Fibroblast of the aortic adventitia (primary cell): ENCODE data around the gene HCRTR1. TPM values are rescaled to one million over a fixed set of nuclear protein-coding genes. Genes with fewer than 3 reads are reported as not detected.

ENCODE experiments used
- DNase-seq: peaks from one replicate; pipeline ENCODE4 v3.0.0-alpha.2; 2010; ENCODE audit warnings: low read depth
- H3K4me3 ChIP-seq: 2 replicates; pipeline ENCODE4 v1.5.1; 2011; ENCODE audit warnings: low read depth, mild to moderate bottlenecking, control low read depth, low read length, moderate library complexity
- total RNA-seq: library from RNA; depleted of rRNA; stranded (reverse); fragments of >200 nt; gene quantifications from 2 replicates; pipeline ENCODE4 v1.2.3, GENCODE V29; 2012; ENCODE audit warnings: low replicate concordance
- TF ChIP-seq, protein P1 (sequence below): IDR thresholded peaks from 2 replicates; pipeline ENCODE4 v1.5.1; 2011; ENCODE audit warnings: mild to moderate bottlenecking, low read length, control low read depth, inconsistent platforms; ENCODE audit not compliant: insufficient read depth

The HCRTR1 gene
- total RNA-seq, 1 donor: 0.18 TPM

DNA sequence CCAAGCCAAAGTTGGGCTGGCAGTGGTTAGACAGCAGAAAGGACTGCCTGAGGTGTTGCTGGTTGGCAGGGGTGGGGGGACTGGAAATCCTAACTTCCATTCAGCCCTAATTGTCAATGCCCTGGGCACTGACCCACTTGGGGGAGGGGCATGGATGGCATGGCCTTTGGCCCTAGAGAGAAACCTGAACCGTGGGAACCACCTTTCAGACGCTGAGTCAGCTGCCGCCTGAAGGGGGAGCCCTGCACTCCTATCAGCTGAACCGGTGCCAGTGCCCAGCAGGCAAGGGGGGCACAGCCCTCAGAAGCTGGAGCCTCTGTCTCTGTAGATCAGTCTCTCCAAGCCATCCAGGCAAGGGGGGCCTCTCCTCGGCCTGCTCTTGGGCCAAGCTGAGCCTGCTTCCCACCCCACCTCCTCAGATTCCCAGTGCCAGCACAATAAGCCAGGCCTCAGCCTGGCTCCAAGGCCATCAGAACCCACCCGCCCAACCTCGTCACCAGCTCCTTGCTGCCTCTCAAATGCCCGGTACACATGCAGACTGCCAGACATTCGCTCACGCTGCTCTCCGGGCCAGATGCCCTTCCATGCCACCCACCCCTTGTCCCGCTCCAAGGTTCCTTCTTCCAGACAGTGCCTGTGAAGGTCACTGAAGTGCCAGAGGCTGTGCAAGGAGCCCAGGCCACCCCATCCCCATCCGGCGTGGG is 29.6 kb upstream of the HCRTR1 start:
- TF ChIP-seq, protein P1, sequence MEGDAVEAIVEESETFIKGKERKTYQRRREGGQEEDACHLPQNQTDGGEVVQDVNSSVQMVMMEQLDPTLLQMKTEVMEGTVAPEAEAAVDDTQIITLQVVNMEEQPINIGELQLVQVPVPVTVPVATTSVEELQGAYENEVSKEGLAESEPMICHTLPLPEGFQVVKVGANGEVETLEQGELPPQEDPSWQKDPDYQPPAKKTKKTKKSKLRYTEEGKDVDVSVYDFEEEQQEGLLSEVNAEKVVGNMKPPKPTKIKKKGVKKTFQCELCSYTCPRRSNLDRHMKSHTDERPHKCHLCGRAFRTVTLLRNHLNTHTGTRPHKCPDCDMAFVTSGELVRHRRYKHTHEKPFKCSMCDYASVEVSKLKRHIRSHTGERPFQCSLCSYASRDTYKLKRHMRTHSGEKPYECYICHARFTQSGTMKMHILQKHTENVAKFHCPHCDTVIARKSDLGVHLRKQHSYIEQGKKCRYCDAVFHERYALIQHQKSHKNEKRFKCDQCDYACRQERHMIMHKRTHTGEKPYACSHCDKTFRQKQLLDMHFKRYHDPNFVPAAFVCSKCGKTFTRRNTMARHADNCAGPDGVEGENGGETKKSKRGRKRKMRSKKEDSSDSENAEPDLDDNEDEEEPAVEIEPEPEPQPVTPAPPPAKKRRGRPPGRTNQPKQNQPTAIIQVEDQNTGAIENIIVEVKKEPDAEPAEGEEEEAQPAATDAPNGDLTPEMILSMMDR: peak; percentile 66
- H3K4me3 ChIP-seq: no peak overlapping the region
- no peak for DNase-seq

DNA sequence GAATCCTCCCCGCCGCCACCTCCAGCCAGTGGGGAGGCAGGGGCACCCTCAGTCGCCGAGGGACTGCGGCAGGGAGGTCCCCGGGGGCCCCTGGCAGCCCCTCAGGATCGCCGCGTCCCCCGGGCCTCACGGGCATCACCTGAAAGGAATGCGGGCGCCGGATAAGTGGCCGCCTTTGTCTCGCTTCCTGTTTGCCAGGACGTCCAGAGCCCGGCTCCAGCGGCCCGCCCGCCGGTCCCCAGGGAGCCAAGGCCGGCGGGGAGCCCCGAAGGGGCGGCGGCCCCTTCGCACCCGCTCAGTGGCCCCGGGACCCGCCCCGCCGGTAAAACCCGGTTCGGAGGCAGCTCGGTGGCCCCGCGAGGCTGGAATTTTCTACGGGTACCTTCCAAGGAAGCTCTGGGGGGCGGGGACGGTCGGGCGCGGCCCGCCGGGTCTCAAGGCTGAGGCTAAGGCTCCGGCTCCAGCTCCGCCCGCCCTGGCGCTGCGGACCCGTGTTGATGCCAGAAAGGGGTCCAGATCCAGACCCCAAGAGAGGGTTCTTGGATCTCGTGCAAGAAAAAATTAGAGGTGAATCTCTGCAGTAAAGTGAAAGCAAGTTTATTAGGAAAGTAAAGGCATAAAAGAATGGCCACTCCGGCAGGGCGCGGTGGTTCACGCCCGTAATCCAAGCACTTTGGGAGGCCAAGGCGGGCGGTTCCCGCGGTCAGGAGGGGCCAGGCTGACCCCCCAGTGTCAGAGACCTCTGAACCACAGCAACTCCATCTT is 28.6 kb upstream of the HCRTR1 start:
- H3K4me3 ChIP-seq: peak overlapping the region; percentile 41
- no peak for DNase-seq
- TF ChIP-seq, protein P1: no peak

DNA sequence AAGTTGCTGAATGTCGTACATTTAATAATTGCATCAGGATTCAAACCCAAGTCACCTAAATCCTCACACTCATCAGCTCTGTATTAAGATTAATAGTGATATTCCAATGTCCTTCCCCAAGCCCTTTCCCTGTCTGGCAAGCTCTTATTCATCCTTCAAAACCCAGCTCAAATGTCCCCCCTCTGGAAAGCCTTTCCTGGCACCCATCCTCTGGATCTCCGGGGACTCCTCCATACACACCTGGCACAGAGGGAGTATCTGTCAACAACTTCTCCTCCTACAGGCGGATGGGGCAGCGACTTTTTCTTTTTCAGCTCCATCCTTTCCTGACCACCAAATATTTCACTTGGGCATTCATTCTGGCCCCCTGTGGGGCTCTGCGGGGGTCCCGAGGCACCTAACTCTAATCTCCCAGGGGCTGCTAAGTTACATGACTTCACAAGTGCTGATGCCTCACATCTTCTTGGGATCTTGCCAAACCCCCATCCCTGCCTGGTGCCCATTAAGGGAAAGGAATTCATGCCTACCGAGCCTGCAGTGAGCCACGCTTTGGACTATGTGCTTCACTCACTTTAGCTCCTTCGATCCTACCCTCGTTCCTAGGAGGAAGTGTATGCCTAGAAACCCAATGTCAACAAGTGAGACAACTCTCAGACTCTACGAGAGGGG is 25.9 kb upstream of the HCRTR1 start:
- TF ChIP-seq, protein P1: no peak
- DNase-seq: no peak

DNA sequence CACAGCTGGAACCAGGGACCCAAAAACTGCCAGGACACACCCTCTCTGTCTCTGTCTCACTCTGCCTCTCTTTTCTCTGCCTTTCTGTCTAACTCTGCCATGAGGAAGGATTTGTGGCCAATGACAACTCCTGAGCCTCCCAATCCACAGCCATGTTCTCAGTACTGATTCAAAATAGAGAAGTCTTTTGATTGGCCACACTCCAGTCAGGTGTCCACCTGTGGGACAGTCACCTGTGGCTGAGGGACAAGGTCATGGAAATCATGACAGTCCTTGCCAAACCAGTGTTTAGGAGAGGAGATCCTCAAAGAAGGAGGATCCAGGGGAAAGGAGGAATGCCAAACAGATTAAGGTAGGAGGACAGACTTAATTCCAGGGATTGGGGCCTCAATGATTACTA is 25.4 kb upstream of the HCRTR1 start:
- H3K4me3 ChIP-seq: no peak overlapping the region
- DNase-seq: no peak
- TF ChIP-seq, protein P1: no peak

More for the DNA sequence above, 25.9 kb upstream of the HCRTR1 start:
- H3K4me3 ChIP-seq: no peak overlapping the region

DNA sequence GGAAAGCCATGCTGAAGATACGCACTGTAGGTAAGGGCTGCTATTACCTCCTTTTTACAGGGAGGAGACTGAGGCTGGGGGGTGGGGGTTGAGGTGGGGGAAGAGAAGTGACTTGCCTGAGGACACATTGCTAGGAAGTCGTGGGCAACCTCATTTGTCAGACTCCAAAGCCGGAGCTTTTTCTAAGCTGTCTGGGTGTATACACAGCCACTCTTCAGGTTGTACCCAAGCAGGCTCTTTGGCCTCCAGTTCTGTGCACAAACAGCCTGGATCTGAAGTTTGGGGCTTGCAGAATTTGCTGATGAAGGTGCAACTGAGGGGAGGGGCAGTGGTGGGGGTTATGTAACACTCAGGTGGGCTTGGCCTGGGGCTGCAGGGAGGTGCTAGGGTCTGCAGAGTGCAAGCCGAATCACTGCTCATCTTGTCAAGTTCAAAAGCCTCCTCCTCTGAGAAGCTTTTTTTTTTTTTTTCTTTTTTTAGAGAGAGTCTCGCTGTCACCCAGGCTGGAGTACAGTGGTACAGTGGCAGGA is 24.3 kb upstream of the HCRTR1 start:
- TF ChIP-seq, protein P1: no peak
- H3K4me3 ChIP-seq: no peak overlapping the region
- DNase-seq: no peak

DNA sequence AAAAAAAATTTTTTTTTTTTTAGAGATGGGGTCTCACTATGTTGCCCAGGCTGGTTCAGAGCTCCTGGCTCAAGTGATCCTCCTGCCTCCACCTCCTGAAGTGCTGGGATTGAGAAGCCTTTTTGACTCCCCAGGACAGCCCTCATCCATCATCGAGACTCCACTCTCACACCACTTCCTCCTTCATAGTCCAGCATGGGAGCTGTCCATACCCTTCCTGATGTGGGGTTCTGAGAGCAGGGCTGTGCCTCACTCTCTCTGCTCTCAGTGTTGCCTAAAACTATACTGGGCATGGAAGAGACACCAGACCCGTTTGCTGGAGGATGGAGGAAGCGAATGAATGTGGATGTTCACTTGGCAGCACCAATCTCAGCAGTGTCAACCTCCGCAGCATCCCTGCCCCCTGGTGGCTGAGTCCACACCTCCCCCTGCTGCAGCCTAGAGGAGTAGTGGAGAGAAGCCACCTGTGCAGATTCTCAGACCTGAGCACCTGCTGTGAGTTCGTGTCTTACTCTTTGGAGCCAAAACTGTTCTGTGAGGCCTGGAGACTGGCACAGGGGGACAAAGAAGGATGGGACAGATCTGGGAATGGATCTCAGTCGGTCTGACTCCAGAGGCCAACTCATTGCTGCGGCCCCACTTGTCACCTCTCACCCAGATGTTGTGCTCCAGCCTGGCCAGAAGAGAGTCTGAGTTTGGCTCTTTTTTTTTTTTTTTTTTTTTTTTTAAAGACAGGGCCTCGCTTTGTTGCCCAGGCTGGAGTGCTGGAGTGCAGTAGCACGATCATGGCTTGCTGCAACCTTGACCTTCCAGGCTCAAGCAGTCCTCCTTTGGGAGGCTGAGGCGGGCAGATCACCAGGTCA is 23.5 kb upstream of the HCRTR1 start:
- DNase-seq: peak; percentile 52
- TF ChIP-seq, protein P1: peak; percentile 79
- no peak overlapping the region for H3K4me3 ChIP-seq
